NCI-H2227 treated with DMSO at 0.1 percent for 48 hours (cell line): Measurements from ENCODE around the gene TTLL4.

Source experiments
- DNase-seq: peaks from one replicate; lab custom pipeline; 2025; lab: John Stamatoyannopoulos, UW

Gene TTLL4

GRCh38 chr2:218713922-218714321 lies 3.3 kb downstream of the TTLL4 start:
- no peak for DNase-seq

DNA sequence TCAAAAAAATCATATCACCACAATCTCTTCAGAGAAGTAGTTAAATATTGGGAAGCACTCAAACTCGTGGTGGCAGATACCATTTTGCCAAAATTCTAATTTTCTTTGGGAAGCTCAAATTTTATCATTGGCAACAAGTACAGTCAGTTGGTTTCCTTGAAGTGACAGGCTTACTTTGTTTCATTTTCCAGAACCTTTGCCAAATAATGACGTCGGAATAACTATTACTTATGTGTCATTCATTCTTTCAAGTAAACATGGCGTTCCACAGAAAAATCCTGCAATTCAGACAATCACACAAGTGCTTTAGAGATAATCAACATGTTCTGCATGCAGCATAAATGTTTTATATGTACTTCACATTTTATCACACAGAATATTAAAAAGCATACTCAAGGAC lies 5.4 kb downstream of the TTLL4 start:
- no peak for DNase-seq

DNA sequence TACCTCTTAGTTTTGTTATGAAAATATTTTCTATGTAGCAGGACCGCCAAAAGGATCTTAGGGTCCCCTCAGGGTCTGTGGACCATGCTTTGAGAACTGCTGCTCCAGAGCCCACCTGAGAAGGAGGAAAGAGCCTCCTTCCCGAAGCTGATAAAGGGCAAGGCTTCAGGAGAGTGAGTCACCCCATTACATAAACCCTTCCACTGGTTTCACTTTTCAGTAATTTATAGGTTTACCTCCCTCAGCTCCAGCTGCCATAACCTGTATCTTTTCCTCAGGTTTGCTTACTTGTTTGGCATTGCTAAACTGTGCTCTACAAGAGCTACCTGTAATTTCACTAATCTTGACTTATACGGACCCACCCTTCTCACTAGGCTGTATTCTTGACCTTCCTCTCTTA lies 6.6 kb downstream of the TTLL4 start:
- no peak for DNase-seq

GRCh38 chr2:218718058-218718457 lies 7.4 kb downstream of the TTLL4 start:
- DNase-seq = no peak

GRCh38 chr2:218719457-218719856 lies 8.8 kb downstream of the TTLL4 start:
- DNase-seq = no peak

DNA sequence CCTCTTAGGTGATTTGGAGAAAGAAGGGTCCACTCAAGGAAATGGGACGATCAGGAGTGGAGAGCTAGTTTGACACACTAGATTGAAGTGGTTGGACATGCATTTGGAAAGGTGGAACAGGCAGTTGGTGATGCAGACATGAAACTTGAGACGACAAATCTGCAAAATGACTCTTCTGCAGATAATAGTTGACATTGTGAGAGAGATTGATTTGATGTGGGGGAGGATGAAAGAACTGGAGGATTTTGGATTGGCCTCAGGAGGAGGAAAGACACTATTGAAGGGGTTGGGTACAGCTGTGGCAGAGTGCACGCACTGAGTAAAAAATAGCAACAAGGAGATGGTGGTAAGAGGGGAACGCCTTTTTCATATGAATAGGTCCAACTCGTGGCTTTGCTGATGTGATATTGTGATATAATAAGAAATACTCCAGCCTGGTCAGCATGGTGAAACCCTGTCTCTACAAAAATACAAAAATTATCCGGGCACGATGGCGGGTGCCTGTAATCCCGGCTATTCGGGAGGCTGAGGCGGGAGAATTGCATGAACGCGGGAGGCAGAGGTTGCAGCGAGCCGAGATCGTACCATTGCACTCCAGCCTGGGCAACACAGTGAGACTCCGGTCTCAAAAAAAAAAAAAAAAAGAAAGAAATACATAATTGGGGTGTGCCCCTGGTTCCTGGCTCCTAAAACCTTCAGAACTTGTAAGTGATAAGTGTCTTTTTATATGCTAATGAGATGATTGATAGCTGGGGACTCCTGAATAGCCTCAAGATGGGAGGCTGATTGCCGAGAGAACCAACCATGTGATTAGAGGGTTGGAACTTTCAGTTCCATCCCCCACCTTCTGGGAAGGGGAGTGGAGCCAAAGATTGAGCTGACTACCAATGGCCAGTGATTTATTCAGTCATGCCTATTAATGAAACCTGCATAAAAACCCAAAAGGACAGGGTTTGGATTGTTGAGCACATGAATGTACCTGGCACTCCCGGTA lies 9.7 kb downstream of the TTLL4 start:
- no peak for DNase-seq

- DNase-seq = no peak
These were observed 10.9 kb downstream of the TTLL4 start for GRCh38 chr2:218721488-218721887.

GRCh38 chr2:218721934-218722333 lies 11.3 kb downstream of the TTLL4 start:
- DNase-seq = no peak

DNA sequence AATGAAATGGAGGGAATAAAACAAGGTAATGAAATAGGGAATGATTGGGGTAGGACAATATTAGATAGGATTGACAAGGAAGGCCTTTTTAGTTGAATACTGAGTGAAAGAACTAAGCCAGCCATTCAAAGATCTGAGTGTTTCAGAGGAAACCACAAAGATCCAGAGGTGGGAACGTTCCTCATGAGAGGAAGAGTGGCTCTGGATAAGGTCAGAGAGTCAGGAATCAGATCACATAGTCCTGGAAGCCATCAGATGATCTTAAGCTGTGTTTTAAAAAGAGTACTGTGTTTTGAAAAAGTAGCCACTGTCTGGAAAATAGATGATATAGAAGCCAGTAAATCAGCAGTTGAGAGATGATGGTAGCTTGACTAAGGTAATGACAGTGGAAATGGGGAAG lies 11.8 kb downstream of the TTLL4 start:
- DNase-seq = no peak

DNA sequence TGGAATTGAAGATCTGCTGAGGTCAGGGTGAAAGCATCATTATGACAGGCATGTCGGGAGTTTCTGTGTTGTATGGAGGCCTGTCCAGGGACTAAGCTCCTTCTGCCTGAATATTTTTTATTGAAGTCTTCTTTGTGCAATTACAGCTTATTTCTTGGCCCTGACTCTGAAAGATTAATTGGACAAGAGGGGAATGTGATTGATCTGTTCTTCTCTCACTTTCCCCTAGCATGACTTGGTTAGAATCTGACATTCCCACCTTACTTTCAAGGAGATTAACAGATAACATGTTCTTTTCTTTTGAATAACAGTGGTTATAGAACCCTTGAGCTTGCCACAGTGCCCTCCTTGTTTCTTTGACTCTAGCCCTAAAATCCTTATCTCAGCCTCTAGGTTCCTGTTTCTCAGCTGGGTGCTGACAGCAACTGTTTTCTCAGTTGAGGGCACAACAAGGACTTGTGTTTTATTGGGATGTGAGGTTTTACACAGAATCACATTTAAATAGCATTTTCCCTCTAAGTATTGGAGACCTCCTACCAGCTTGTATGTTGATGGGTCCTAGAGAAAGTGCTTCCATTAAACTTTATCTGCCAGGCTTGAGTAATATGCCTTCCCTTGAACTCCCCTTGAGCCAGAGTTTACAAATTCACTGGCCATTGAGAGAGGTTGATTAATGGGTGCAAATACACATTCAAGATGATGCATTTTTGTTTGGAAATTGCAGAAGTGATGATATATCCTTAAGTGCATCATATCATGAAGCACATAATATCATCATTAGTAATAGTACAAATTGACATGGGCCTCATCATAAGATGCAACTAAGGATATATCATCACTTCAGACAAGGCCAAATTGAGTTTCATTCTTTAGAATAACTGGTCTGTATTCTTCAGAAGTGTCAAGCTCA lies 12.5 kb downstream of the TTLL4 start:
- DNase-seq = peak; percentile 84

DNA sequence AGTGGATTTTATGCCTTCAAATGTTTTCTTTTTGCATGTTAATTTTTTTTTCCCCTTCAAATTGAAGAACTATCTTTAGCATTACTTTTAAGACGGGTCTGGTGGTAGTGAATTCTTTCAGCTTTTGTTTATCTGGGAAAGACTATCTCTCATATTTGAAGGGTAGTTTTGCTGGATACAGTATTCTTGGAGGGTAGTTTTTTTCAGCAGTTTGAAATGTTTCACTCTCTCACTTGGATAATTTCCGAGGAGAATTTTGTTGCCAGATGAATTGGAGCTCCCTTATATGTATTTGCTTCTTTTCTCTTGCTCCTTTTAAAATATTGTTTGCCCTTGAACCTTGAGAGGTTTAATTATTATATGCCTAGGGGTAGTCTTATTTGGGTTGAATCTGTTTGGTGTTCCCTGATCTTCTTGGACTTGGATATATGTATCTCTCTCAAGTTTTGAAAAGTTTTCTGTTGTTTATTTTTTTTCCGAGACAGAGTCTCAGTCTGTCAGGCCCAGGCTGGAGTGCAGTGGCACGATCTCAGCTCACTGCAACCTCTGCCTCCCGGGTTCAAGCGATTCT lies 15.5 kb downstream of the TTLL4 start:
- DNase-seq = no peak

- DNase-seq = peak; percentile 2
These were observed 17.0 kb downstream of the TTLL4 start for GRCh38 chr2:218727502-218728165.

DNA sequence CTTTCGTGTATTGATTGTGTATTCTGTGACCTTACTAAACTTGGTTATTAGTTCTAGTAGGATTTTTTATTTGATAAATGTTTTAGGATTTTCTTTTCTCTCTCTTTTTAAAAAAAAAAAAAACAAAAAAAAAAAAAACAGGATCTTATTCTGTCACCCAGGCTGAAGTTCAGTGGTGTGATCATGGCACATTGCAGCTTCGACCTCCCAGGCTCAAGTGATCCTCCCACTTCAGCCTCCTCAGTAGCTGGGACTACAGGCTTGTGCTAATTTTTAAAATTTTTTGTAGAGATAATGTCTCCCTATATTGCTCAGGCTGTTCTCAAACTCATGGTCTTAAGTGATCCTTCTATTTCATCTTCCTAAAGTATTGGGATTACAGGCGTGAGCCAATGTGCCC lies 19.0 kb downstream of the TTLL4 start:
- no peak for DNase-seq

DNA sequence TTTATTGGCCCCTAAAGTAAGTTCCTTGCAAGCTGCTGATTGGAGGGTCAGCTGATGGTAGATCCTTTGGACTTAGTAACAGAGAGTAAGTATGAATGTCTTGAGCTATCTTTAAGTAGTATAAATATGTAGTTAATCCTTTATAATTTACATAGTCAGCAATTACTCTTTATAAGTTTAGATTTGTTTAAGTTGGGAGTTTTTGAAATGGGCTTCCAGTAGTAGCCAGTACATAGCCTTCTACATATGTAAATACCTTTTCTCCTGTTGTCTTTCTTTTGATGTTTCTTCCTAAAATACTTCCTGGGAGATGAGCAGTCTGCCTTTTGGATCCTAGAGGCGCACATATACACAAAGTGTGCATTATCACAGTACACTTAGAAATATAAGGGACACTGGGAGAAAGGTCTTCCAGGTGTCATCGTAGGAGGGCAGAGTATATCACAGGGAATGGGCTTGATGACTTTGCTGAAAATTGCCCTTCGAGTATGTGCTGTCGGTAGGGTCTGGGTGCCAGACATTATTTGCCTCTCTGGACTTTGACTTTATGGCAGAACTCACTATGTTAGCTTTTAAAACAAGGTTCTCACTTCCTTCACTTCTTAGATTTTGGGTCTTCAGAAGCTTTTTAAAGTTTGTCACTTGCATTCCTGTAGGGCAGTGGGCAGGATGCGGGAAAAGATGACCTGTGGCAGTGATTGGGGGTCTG lies 21.6 kb downstream of the TTLL4 start:
- DNase-seq = no peak

DNA sequence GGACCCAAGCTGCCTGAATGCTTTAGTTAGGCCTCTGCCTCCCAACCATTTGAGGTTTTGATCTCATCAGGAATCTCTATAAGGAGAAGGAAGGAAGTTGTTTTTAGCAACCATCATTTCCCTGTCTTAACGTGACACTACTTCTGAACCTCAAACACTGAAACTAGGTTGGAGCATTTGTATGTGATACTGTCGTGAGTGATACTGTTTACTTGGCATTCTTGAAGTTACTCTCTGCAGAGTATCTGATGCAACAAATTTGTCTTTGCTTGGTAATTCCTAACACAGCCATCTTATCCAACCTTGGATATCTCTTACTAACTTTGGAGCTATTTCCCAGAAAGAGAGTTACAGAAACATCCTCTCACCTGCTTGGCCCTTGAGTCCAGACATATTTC lies 22.1 kb downstream of the TTLL4 start:
- DNase-seq = no peak

- no peak for DNase-seq
These were observed 22.8 kb downstream of the TTLL4 start for GRCh38 chr2:218733171-218734021.

GRCh38 chr2:218734190-218734975 lies 23.7 kb downstream of the TTLL4 start:
- no peak for DNase-seq

GRCh38 chr2:218736531-218736930 lies 25.9 kb downstream of the TTLL4 start:
- no peak for DNase-seq

- DNase-seq = no peak
These were observed 32.4 kb downstream of the TTLL4 start for GRCh38 chr2:218743068-218743467.
